ENCODE measurements around the gene AKAP1.

DNA sequence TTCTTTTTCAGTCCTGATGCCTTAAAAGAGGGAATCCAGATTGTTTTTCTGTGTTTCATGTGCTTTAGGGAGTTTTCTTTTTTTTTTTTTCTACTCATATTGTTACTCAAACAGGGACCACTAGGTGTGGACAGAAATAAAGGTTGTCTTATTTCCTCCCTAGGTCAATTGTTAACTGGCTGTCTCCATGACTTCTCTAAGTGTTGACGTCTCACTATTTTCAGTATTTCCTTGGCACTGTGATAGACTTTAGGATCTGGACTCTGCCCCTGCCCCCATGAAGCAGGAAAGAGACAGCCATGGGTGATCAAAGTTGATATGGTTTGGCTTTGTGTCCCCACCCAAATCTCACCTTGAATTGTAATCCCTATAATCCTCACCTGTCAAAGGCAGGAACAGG is 73.7 kb downstream of the AKAP1 start:
- TF ChIP-seq CTCF (IDR thresholded peaks at IDR 0.05): no peak
- no peak for TF ChIP-seq POLR2A (IDR thresholded peaks at IDR 0.05; ENCODE audit: low read depth)

Data from esophagus muscularis mucosa (tissue), 3 donors.